T-helper 9 cell (primary cell): ENCODE results near the gene KRT13.

Source experiments
- DNase-seq: peaks from one replicate; pipeline ENCODE4 v3.0.0-alpha.2; 2020

The KRT13 gene

GRCh38 chr17:41463746-41464145 lies 41.7 kb downstream of the KRT13 start:
- DNase-seq, result no peak

GRCh38 chr17:41462705-41463104 lies 42.7 kb downstream of the KRT13 start:
- DNase-seq, result no peak

- no peak for DNase-seq
Observed at GRCh38 chr17:41457676-41458075, 47.7 kb downstream of the KRT13 start.

GRCh38 chr17:41456204-41456603 lies 49.2 kb downstream of the KRT13 start:
- no peak for DNase-seq

GRCh38 chr17:41455236-41455635 lies 50.2 kb downstream of the KRT13 start:
- DNase-seq, result no peak

GRCh38 chr17:41453066-41453465 lies 52.3 kb downstream of the KRT13 start:
- no peak for DNase-seq

GRCh38 chr17:41452281-41452680 lies 53.1 kb downstream of the KRT13 start:
- no peak for DNase-seq

- DNase-seq, result no peak
Observed at GRCh38 chr17:41451154-41451728, 54.2 kb downstream of the KRT13 start.
